GM23338 (cell line): Measurements from ENCODE around the gene PTCHD4. TPM values are rescaled to one million over a fixed set of nuclear protein-coding genes. Genes with fewer than 3 reads are reported as not detected.

Experiments used
- ATAC-seq: fragments of 200-7000 bp; cut with Tn5 transposase; 3 replicates; pipeline ENCODE4 v1.9.1; 2020
- DNase-seq: peaks from one replicate; pipeline ENCODE4 v3.0.0-alpha.2; 2015; ENCODE audit warnings: low spot score
- H2AFZ ChIP-seq: fragments of 200-600 bp; sonication (generic); 2 replicates; pipeline ENCODE4 v1.8.0; 2016; ENCODE audit warnings: antibody characterized with exemption, mild to moderate bottlenecking, moderate library complexity
- H3F3A ChIP-seq: fragments of 200-600 bp; sonication (generic); replicated peaks from 2 replicates; pipeline ENCODE4 v1.8.0; 2017; ENCODE audit warnings: antibody characterized with exemption, mixed run types, low read depth
- H3K27ac ChIP-seq: fragments of 200-600 bp; sonication (generic); 2 replicates; pipeline ENCODE4 v1.6.1; 2016; ENCODE audit warnings: low read depth
- H3K27me3 ChIP-seq: fragments of 200-600 bp; sonication (generic); 2 replicates; pipeline ENCODE4 v1.8.0; 2016; ENCODE audit warnings: mild to moderate bottlenecking, mixed run types, moderate library complexity; ENCODE audit not compliant: insufficient read depth
- H3K36me3 ChIP-seq: fragments of 200-600 bp; sonication (generic); 2 replicates; pipeline ENCODE4 v1.8.0; 2016; ENCODE audit warnings: mild to moderate bottlenecking; ENCODE audit not compliant: insufficient read depth
- H3K4me1 ChIP-seq: fragments of 200-600 bp; sonication (generic); 2 replicates; pipeline ENCODE4 v1.8.0; 2016; ENCODE audit warnings: mild to moderate bottlenecking, moderate library complexity; ENCODE audit not compliant: insufficient read depth
- H3K4me2 ChIP-seq: fragments of 200-600 bp; sonication (generic); 2 replicates; pipeline ENCODE4 v1.7.1; 2017; ENCODE audit warnings: mixed run types
- H3K4me3 ChIP-seq: fragments of 200-600 bp; sonication (generic); 2 replicates; pipeline ENCODE4 v1.6.1; 2016; ENCODE audit warnings: mixed run types
- H3K79me2 ChIP-seq: fragments of 200-600 bp; sonication (generic); replicated peaks from 2 replicates; pipeline ENCODE4 v1.8.0; 2017; ENCODE audit warnings: mild to moderate bottlenecking; ENCODE audit not compliant: insufficient read depth
- H3K9me2 ChIP-seq: fragments of 200-600 bp; sonication (generic); 2 replicates; pipeline ENCODE4 v1.8.0; 2017; ENCODE audit not compliant: insufficient read depth
- H4K20me1 ChIP-seq: fragments of 200-600 bp; sonication (generic); replicated peaks from 2 replicates; pipeline ENCODE4 v1.8.0; 2017; ENCODE audit warnings: mild to moderate bottlenecking; ENCODE audit not compliant: insufficient read depth
- H3K27ac Mint-ChIP-seq: 2 replicates; pipeline ENCODE4 v1.8.0; 2020; ENCODE audit warnings: inconsistent platforms, mild to moderate bottlenecking, moderate library complexity, mixed read lengths
- H3K27me3 Mint-ChIP-seq: 3 replicates; pipeline ENCODE4 v1.8.0; 2022; ENCODE audit warnings: low read depth, mild to moderate bottlenecking, moderate library complexity, mixed read lengths, inconsistent platforms; ENCODE audit not compliant: insufficient read depth, poor library complexity
- H3K36me3 Mint-ChIP-seq: 3 replicates; pipeline ENCODE4 v1.8.0; 2021; ENCODE audit warnings: low read depth, mild to moderate bottlenecking, inconsistent platforms, moderate library complexity, mixed read lengths
- H3K4me1 Mint-ChIP-seq: 3 replicates; pipeline ENCODE4 v1.8.0; 2020; ENCODE audit warnings: mild to moderate bottlenecking, inconsistent platforms, mixed read lengths
- H3K4me3 Mint-ChIP-seq: 3 replicates; pipeline ENCODE4 v1.8.0; 2021; ENCODE audit warnings: moderate library complexity, mild to moderate bottlenecking, inconsistent platforms, mixed read lengths
- H3K9me3 Mint-ChIP-seq: 3 replicates; pipeline ENCODE4 v1.8.0; 2020; ENCODE audit warnings: moderate library complexity, mild to moderate bottlenecking, inconsistent platforms, mixed read lengths
- CREB1 ChIP-seq: fragments of 250-450 bp; sonication (Bioruptor Pico); IDR thresholded peaks from 2 replicates; pipeline ENCODE4 v1.5.0; 2020; ENCODE audit warnings: low read depth, mild to moderate bottlenecking, moderate library complexity
- CTCF ChIP-seq, 2 experiments: fragments of 200-600 bp in 1 of 2; sonication (generic) in 1 of 2; conservative IDR thresholded peaks; 2 replicates each; pipeline versions ENCODE4 v1.5.1 to v1.6.1; 2016 to 2017; ENCODE audit warnings: antibody characterized with exemption in 2 of 2, low read depth in 2 of 2, mild to moderate bottlenecking in 2 of 2, moderate library complexity in 1 of 2
- ETS1 ChIP-seq: IDR thresholded peaks from 2 replicates; pipeline ENCODE4 v1.6.1; 2016; ENCODE audit warnings: antibody characterized with exemption
- EZH2 ChIP-seq: fragments of 200-600 bp; sonication (generic); IDR thresholded peaks from one replicate; pipeline ENCODE4 v1.8.0; 2017; ENCODE audit warnings: antibody characterized with exemption, mild to moderate bottlenecking, low read depth; ENCODE audit not compliant: unreplicated experiment
- EZH2phosphoT487 ChIP-seq: fragments of 200-600 bp; sonication (generic); IDR thresholded peaks from one replicate; pipeline ENCODE4 v1.8.1; 2018; ENCODE audit warnings: antibody characterized with exemption; ENCODE audit not compliant: unreplicated experiment
- JUNB ChIP-seq: IDR thresholded peaks from one replicate; pipeline ENCODE4 v1.6.1; 2016; ENCODE audit warnings: antibody characterized with exemption; ENCODE audit not compliant: unreplicated experiment
- NANOG ChIP-seq: IDR thresholded peaks from 2 replicates; pipeline ENCODE4 v1.6.1; 2016; ENCODE audit warnings: antibody characterized with exemption, borderline replicate concordance
- POLR2AphosphoS5 ChIP-seq: IDR thresholded peaks from 2 replicates; pipeline ENCODE4 v1.6.1; 2016; ENCODE audit warnings: antibody characterized with exemption, low read depth
- REST ChIP-seq: IDR thresholded peaks from one replicate; pipeline ENCODE4 v1.6.1; 2018; ENCODE audit warnings: antibody characterized with exemption; ENCODE audit not compliant: unreplicated experiment
- STAT1 ChIP-seq: IDR thresholded peaks from one replicate; pipeline ENCODE4 v1.6.1; 2016; ENCODE audit warnings: antibody characterized with exemption; ENCODE audit not compliant: unreplicated experiment
- ZNF114 ChIP-seq: fragments of 250-450 bp; sonication (Bioruptor Pico); IDR thresholded peaks from 2 replicates; pipeline ENCODE4 v1.5.0; 2020; ENCODE audit warnings: mild to moderate bottlenecking, moderate library complexity
- ZNF331 ChIP-seq: fragments of 250-450 bp; sonication (Bioruptor Pico); IDR thresholded peaks from 2 replicates; pipeline ENCODE4 v1.5.0; 2020; ENCODE audit warnings: low read depth, mild to moderate bottlenecking, moderate library complexity
- polyA plus RNA-seq: library from polyadenylated mRNA; unstranded; fragments of >200 nt; fragmentation: Nextera tagmentation; extraction: Ambion mirVana; gene quantifications from 2 replicates; pipeline ENCODE4 v1.2.1, GENCODE V29; 2016
- total RNA-seq: library from RNA; depleted of rRNA; stranded (reverse); fragments of >200 nt; shearing (Covaris generic); gene quantifications from 2 replicates; pipeline ENCODE4 v1.2.3, GENCODE V29; 2014
- TF ChIP-seq, protein P1 (sequence below): fragments of 250-450 bp; sonication (Bioruptor Pico); IDR thresholded peaks from 2 replicates; pipeline ENCODE4 v1.5.0; 2020; ENCODE audit warnings: mild to moderate bottlenecking, moderate library complexity

PTCHD4 gene
- total and polyA plus RNA-seq, 2 experiments from 2014 or later: 0.66 to 0.78 TPM

DNA sequence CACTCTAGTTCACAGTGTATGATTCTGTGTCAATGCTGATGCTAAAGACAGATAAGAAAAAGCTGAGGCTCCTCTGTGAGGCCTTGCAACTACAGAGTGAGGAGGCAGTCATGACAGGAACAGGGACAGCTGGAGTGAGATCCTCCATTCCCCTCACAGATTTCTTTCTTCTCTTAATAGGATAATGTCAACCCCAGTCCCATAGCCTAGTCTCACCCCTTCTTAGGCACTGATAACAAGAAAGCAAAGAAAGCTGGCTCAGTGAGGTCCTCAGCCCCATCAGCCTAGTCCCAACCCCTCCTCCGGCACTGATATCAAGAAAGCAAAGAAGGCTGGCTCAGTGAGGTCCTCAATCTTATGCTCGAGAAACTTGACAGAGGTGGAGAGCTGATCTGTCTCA lies 2.1 kb upstream of the PTCHD4 start:
- Histone ChIP-seq H2AFZ (peak overlapping the region; percentile 7; the same call in 1 of the 2 replicates), H3K79me2 (peaks cover 23% of the 10 kb centered on the region), H3K4me2 (no peak overlapping the region), H3K27ac (no peak overlapping the region), H3K4me1 (peaks cover 24% of the 10 kb centered on the region), H3K9me2 (peaks cover 6% of the 10 kb centered on the region; the same call in 1 of the 2 replicates), H3K27me3 (no peaks in the 10 kb centered on the region), H3K36me3 (no peaks in the 10 kb centered on the region), H3F3A (no peaks in the 10 kb centered on the region), H3K4me3 (no peak overlapping the region), H4K20me1 (no peaks in the 10 kb centered on the region)
- H3K4me1 Mint-ChIP-seq: peaks cover 26% of the 10 kb centered on the region; the same call in 2 of the 3 replicates
- ATAC-seq: no peak
- peak overlapping the region; percentile 52; the same call in 1 of the 2 replicates for H3K27ac Mint-ChIP-seq
- H3K9me3 Mint-ChIP-seq: no peaks in the 10 kb centered on the region
- no peak for DNase-seq
- H3K27me3 Mint-ChIP-seq: peaks cover 5% of the 10 kb centered on the region
- H3K36me3 Mint-ChIP-seq: no peaks in the 10 kb centered on the region
- TF ChIP-seq POLR2AphosphoS5 (no peak), NANOG (no peak), ZNF331 (no peak), EZH2 (no peak), STAT1 (no peak), JUNB (no peak), REST (no peak), ETS1 (no peak), CREB1 (CRISPR knock-in tag) (no peak), CTCF (conservative IDR thresholded peaks at IDR 0.05; ENCODE audit: low read depth in 2 of 2) (no peak), ZNF114 (CRISPR knock-in tag) (no peak), EZH2phosphoT487 (no peak)
- TF ChIP-seq, protein P1, sequence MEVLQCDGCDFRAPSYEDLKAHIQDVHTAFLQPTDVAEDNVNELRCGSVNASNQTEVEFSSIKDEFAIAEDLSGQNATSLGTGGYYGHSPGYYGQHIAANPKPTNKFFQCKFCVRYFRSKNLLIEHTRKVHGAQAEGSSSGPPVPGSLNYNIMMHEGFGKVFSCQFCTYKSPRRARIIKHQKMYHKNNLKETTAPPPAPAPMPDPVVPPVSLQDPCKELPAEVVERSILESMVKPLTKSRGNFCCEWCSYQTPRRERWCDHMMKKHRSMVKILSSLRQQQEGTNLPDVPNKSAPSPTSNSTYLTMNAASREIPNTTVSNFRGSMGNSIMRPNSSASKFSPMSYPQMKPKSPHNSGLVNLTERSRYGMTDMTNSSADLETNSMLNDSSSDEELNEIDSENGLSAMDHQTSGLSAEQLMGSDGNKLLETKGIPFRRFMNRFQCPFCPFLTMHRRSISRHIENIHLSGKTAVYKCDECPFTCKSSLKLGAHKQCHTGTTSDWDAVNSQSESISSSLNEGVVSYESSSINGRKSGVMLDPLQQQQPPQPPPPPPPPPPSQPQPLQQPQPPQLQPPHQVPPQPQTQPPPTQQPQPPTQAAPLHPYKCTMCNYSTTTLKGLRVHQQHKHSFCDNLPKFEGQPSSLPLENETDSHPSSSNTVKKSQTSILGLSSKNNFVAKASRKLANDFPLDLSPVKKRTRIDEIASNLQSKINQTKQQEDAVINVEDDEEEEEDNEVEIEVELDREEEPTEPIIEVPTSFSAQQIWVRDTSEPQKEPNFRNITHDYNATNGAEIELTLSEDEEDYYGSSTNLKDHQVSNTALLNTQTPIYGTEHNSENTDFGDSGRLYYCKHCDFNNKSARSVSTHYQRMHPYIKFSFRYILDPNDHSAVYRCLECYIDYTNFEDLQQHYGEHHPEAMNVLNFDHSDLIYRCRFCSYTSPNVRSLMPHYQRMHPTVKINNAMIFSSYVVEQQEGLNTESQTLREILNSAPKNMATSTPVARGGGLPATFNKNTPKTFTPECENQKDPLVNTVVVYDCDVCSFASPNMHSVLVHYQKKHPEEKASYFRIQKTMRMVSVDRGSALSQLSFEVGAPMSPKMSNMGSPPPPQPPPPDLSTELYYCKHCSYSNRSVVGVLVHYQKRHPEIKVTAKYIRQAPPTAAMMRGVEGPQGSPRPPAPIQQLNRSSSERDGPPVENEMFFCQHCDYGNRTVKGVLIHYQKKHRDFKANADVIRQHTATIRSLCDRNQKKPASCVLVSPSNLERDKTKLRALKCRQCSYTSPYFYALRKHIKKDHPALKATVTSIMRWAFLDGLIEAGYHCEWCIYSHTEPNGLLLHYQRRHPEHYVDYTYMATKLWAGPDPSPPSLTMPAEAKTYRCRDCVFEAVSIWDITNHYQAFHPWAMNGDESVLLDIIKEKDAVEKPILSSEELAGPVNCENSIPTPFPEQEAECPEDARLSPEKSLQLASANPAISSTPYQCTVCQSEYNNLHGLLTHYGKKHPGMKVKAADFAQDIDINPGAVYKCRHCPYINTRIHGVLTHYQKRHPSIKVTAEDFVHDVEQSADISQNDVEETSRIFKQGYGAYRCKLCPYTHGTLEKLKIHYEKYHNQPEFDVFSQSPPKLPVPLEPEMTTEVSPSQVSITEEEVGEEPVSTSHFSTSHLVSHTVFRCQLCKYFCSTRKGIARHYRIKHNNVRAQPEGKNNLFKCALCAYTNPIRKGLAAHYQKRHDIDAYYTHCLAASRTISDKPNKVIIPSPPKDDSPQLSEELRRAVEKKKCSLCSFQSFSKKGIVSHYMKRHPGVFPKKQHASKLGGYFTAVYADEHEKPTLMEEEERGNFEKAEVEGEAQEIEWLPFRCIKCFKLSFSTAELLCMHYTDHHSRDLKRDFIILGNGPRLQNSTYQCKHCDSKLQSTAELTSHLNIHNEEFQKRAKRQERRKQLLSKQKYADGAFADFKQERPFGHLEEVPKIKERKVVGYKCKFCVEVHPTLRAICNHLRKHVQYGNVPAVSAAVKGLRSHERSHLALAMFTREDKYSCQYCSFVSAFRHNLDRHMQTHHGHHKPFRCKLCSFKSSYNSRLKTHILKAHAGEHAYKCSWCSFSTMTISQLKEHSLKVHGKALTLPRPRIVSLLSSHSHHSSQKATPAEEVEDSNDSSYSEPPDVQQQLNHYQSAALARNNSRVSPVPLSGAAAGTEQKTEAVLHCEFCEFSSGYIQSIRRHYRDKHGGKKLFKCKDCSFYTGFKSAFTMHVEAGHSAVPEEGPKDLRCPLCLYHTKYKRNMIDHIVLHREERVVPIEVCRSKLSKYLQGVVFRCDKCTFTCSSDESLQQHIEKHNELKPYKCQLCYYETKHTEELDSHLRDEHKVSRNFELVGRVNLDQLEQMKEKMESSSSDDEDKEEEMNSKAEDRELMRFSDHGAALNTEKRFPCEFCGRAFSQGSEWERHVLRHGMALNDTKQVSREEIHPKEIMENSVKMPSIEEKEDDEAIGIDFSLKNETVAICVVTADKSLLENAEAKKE (CRISPR knock-in tag): no peak
- no peak overlapping the region for H3K4me3 Mint-ChIP-seq
